HEK293 (cell line): Measurements from ENCODE around the gene ACAP3.

Source experiments
- ZFP69B ChIP-seq: fragments of 450-650 bp; formaldehyde crosslinking; IDR thresholded peaks from 2 replicates; pipeline ENCODE4 v1.5.1; 2016; ENCODE audit warnings: missing biosample characterization, missing genetic modification characterization
- ZNF24 ChIP-seq: fragments of 450-650 bp; formaldehyde crosslinking; IDR thresholded peaks from 2 replicates; pipeline ENCODE4 v1.5.1; 2016; ENCODE audit warnings: missing biosample characterization, missing genetic modification characterization
- ZNF701 ChIP-seq: fragments of 450-650 bp; formaldehyde crosslinking; IDR thresholded peaks from 2 replicates; pipeline ENCODE4 v1.5.1; 2016; ENCODE audit warnings: missing biosample characterization, missing genetic modification characterization
- TF ChIP-seq, protein P1 (sequence below): fragments of 450-650 bp; formaldehyde crosslinking; IDR thresholded peaks from 2 replicates; pipeline ENCODE4 v1.5.1; 2016; ENCODE audit warnings: missing biosample characterization, missing genetic modification characterization
- TF ChIP-seq, protein P2 (sequence below): fragments of 450-650 bp; formaldehyde crosslinking; IDR thresholded peaks from 2 replicates; pipeline ENCODE4 v1.5.1; 2016; ENCODE audit warnings: missing biosample characterization, missing genetic modification characterization
- TF ChIP-seq, protein P3 (sequence below): sonication (generic); formaldehyde crosslinking; IDR thresholded peaks from 2 replicates; pipeline ENCODE4 v1.8.1; 2022; ENCODE audit warnings: mild to moderate bottlenecking, moderate library complexity, missing genetic modification reagents

DNA sequence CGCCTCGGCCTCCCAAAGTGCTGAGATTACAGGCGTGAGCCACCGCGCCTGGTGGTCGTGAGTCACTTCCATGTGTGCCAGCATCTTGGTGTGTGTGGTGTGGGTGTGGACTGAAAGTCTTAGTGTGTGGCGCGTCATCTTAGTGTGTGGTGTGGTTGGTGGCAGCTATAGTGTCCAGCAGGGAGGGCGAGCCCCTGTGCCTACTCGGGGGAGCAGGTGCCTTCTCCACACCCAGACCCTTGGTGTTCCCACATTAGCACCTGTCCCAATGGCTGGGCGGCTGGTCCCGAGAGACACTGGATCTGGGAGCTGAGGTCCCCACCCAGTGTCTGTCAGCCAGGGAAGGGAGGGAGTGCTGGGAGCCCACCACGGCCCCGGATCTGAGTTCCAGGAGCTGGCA lies 24.7 kb downstream of the ACAP3 start:
- TF ChIP-seq, protein P1, sequence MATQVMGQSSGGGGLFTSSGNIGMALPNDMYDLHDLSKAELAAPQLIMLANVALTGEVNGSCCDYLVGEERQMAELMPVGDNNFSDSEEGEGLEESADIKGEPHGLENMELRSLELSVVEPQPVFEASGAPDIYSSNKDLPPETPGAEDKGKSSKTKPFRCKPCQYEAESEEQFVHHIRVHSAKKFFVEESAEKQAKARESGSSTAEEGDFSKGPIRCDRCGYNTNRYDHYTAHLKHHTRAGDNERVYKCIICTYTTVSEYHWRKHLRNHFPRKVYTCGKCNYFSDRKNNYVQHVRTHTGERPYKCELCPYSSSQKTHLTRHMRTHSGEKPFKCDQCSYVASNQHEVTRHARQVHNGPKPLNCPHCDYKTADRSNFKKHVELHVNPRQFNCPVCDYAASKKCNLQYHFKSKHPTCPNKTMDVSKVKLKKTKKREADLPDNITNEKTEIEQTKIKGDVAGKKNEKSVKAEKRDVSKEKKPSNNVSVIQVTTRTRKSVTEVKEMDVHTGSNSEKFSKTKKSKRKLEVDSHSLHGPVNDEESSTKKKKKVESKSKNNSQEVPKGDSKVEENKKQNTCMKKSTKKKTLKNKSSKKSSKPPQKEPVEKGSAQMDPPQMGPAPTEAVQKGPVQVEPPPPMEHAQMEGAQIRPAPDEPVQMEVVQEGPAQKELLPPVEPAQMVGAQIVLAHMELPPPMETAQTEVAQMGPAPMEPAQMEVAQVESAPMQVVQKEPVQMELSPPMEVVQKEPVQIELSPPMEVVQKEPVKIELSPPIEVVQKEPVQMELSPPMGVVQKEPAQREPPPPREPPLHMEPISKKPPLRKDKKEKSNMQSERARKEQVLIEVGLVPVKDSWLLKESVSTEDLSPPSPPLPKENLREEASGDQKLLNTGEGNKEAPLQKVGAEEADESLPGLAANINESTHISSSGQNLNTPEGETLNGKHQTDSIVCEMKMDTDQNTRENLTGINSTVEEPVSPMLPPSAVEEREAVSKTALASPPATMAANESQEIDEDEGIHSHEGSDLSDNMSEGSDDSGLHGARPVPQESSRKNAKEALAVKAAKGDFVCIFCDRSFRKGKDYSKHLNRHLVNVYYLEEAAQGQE, result no peak
- TF ChIP-seq, protein P2, sequence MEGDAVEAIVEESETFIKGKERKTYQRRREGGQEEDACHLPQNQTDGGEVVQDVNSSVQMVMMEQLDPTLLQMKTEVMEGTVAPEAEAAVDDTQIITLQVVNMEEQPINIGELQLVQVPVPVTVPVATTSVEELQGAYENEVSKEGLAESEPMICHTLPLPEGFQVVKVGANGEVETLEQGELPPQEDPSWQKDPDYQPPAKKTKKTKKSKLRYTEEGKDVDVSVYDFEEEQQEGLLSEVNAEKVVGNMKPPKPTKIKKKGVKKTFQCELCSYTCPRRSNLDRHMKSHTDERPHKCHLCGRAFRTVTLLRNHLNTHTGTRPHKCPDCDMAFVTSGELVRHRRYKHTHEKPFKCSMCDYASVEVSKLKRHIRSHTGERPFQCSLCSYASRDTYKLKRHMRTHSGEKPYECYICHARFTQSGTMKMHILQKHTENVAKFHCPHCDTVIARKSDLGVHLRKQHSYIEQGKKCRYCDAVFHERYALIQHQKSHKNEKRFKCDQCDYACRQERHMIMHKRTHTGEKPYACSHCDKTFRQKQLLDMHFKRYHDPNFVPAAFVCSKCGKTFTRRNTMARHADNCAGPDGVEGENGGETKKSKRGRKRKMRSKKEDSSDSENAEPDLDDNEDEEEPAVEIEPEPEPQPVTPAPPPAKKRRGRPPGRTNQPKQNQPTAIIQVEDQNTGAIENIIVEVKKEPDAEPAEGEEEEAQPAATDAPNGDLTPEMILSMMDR, result no peak
- no peak for TF ChIP-seq ZNF24 (tag by site-specific recombination)
- TF ChIP-seq, protein P3, sequence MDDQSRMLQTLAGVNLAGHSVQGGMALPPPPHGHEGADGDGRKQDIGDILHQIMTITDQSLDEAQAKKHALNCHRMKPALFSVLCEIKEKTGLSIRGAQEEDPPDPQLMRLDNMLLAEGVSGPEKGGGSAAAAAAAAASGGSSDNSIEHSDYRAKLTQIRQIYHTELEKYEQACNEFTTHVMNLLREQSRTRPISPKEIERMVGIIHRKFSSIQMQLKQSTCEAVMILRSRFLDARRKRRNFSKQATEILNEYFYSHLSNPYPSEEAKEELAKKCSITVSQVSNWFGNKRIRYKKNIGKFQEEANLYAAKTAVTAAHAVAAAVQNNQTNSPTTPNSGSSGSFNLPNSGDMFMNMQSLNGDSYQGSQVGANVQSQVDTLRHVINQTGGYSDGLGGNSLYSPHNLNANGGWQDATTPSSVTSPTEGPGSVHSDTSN (CRISPR knock-in tag), result no peak
- no peak for TF ChIP-seq ZFP69B (tag by site-specific recombination)
- TF ChIP-seq ZNF701 (tag by site-specific recombination), result no peak
